GM06990 (cell line): ENCODE measurements around the gene RPL5.
A peak's percentile ranks its signal among the peaks of the same experiment; 100 is the strongest.

ENCODE experiments used
- DNase-seq: peaks from one replicate; pipeline ENCODE4 v3.0.0-alpha.2; 2011; ENCODE audit not compliant: insufficient read length; ENCODE audit errors: extremely low read depth
- H3K27me3 ChIP-seq: replicated peaks from 2 replicates; pipeline ENCODE4 v1.6.0; 2011; ENCODE audit warnings: low read length; ENCODE audit not compliant: control insufficient read depth, insufficient read depth
- H3K36me3 ChIP-seq: 2 replicates; pipeline ENCODE4 v1.5.1; 2011; ENCODE audit warnings: low read length; ENCODE audit not compliant: control insufficient read depth, insufficient read depth
- H3K4me3 ChIP-seq: replicated peaks from 2 replicates; pipeline ENCODE4 v1.5.1; 2011; ENCODE audit warnings: low read depth, mild to moderate bottlenecking, control low read depth, low read length
- CTCF ChIP-seq: IDR thresholded peaks from 2 replicates; pipeline ENCODE4 v1.5.1; 2011; ENCODE audit warnings: low read length, control low read depth, mild to moderate bottlenecking, inconsistent platforms; ENCODE audit not compliant: insufficient read depth, poor library complexity, severe bottlenecking

The RPL5 gene

GRCh38 chr1:92816732-92817131 is 15.1 kb upstream of the RPL5 start:
- Histone ChIP-seq H3K27me3 (no peaks in the 10 kb centered on the region), H3K36me3 (no peaks in the 10 kb centered on the region), H3K4me3 (no peak overlapping the region)
- no peak for TF ChIP-seq CTCF
- DNase-seq = no peak

GRCh38 chr1:92817137-92817697 is 14.6 kb upstream of the RPL5 start:
- no peak for DNase-seq
- Histone ChIP-seq H3K27me3 (no peaks in the 10 kb centered on the region), H3K4me3 (no peak overlapping the region), H3K36me3 (no peaks in the 10 kb centered on the region)
- no peak for TF ChIP-seq CTCF

GRCh38 chr1:92817986-92818764 is 13.7 kb upstream of the RPL5 start:
- Histone ChIP-seq H3K4me3 (no peak overlapping the region), H3K36me3 (no peaks in the 10 kb centered on the region), H3K27me3 (no peaks in the 10 kb centered on the region)
- DNase-seq = no peak
- peak; percentile 75 for TF ChIP-seq CTCF

GRCh38 chr1:92820024-92820423 is 11.8 kb upstream of the RPL5 start:
- H3K4me3 ChIP-seq = no peak overlapping the region
- no peaks in the 10 kb centered on the region for H3K36me3 ChIP-seq
- no peaks in the 10 kb centered on the region for H3K27me3 ChIP-seq
- no peak for DNase-seq
- TF ChIP-seq CTCF = no peak

- Histone ChIP-seq H3K27me3 (no peaks in the 10 kb centered on the region), H3K4me3 (no peak overlapping the region), H3K36me3 (no peaks in the 10 kb centered on the region)
- DNase-seq = no peak
- no peak for TF ChIP-seq CTCF
Measured at GRCh38 chr1:92820551-92820950, 11.3 kb upstream of the RPL5 start.
